Measurements from ENCODE around the gene OSBP. TPM values are rescaled to one million over a fixed set of nuclear protein-coding genes. Genes with fewer than 3 reads are reported as not detected.
"Not testable (repeated sequence)": the region's sequence is repeated elsewhere in the genome, so short reads cannot be mapped to it uniquely, and the experiment has no call there.

OSBP gene
- total RNA-seq, 2 donors from 2014 or later, result 24.8 to 25.7 TPM

DNA sequence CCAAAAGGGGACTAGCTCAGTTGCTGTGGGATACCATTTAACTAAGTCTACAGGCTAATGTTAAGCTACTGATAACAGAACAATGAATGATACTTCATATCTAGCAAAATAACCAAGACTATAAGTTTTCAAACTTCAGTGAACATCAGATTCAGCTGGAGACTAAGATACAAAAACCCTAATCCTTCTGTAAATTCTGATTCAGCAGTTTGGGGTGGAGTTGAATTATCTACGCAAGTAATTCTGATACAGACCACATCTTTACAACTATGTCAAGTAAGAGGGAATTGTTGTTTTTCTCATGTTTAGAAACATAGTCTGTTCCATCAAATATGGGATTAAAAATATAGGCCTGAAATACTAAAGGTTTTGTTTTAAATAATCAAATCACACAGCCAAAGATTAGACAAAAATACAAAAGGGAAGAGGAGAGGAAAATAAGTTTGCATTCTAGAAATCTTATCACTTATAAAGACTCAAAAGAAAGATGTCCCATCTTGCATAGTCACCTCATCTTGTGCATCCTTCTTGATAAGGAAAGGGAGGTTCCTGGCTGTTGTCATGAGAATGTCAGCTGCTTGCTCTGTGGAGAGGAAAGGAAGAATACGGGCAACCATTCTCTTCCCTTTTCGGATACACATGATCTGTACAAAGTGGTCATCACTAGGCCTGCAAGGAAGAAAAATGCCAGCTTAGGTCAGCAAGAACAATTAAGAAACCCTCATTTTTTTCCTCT is 31.8 kb upstream of the OSBP start:
- TF ChIP-seq CTCF (IDR thresholded peaks at IDR 0.05), result no peak
- Histone ChIP-seq H3K36me3 (peaks cover 89% of the 10 kb centered on the region), H3K4me1 (no peaks in the 10 kb centered on the region), H3K27me3 (no peaks in the 10 kb centered on the region), H3K27ac (no peak overlapping the region), H3K9me3 (no peaks in the 10 kb centered on the region), H3K4me3 (no peak overlapping the region)
- DNase-seq (ENCODE audit: low spot score), result no peak

DNA sequence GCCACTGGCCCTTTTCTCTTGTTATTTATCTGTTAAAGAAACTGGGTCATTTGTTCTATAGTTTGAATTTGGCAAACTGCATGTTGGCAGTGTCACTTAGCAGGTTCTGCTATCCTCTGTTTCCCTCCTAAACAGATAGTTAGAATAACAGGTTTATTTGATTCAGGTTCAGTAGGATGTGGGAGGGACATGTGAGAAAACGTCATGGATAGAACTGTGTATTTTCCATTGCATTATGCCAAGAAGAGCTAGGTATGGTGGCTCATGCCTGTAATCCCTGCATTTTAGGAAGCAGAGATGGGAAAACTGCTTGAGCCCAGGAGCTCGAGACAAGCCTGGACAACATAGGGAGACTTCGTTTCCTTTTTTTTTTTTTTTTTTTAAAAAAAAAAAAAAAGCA is 29.0 kb upstream of the OSBP start:
- Histone ChIP-seq H3K4me1 (no peaks in the 10 kb centered on the region), H3K9me3 (no peaks in the 10 kb centered on the region), H3K27me3 (no peaks in the 10 kb centered on the region), H3K36me3 (peaks cover 90% of the 10 kb centered on the region), H3K4me3 (no peak overlapping the region), H3K27ac (no peak overlapping the region)
- no peak for TF ChIP-seq CTCF (IDR thresholded peaks at IDR 0.05)
- no peak for DNase-seq (ENCODE audit: low spot score)

DNA sequence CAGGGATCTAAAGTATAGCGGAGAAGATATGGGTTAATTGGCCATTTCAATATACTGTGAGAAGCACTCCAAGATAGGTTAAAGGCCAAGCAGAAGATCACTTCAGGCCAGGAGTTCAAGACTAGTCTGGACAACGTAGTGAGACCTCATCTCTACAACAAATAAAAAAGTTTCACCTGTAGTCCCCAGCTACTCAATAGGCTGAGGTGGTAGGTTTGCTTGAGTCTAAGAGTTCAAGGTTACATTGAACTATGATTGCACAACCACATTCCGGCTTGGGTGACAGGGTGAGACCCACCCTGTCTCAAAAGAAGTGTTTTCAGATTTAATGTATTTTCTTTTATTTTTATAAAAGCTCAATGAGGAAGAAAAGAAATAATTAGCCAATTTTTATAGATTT is 27.8 kb upstream of the OSBP start:
- H3K4me1 ChIP-seq, result no peaks in the 10 kb centered on the region
- no peaks in the 10 kb centered on the region for H3K27me3 ChIP-seq
- DNase-seq (ENCODE audit: low spot score), result no peak
- H3K27ac ChIP-seq, result no peak overlapping the region
- H3K9me3 ChIP-seq, result no peaks in the 10 kb centered on the region
- TF ChIP-seq CTCF (IDR thresholded peaks at IDR 0.05), result no peak
- no peak overlapping the region for H3K4me3 ChIP-seq
- H3K36me3 ChIP-seq, result peaks cover 90% of the 10 kb centered on the region

GRCh38 chr11:59641156-59641555 is 25.6 kb upstream of the OSBP start:
- peaks cover 88% of the 10 kb centered on the region for H3K36me3 ChIP-seq
- no peaks in the 10 kb centered on the region for H3K4me1 ChIP-seq
- TF ChIP-seq CTCF (IDR thresholded peaks at IDR 0.05), result no peak
- no peak overlapping the region for H3K27ac ChIP-seq
- DNase-seq (ENCODE audit: low spot score), result no peak
- H3K27me3 ChIP-seq, result no peaks in the 10 kb centered on the region
- H3K9me3 ChIP-seq, result no peaks in the 10 kb centered on the region
- no peak overlapping the region for H3K4me3 ChIP-seq

DNA sequence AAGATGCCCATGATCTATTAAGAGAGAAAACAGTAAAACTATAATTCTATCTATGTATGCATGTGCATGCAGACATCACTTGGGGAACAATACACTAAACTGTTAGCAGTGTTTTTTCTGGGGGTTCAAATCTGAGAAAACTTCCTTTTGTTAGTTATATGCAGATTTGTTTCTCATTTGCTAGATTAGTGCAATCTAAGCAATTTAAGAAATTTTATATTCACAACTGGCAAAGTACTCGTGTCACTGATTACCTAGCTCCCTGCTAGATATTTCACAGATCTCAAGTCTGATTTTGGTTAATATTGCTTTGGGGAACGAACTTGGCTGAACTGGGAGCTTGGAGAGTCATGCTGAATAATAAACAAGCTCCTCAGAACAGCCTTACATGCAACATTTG is 14.9 kb upstream of the OSBP start:
- Histone ChIP-seq H3K4me3 (no peak overlapping the region), H3K9me3 (no peaks in the 10 kb centered on the region), H3K27me3 (no peaks in the 10 kb centered on the region), H3K36me3 (peaks cover 5% of the 10 kb centered on the region), H3K27ac (no peak overlapping the region), H3K4me1 (no peaks in the 10 kb centered on the region)
- no peak for TF ChIP-seq CTCF (IDR thresholded peaks at IDR 0.05)
- DNase-seq (ENCODE audit: low spot score), result no peak

DNA sequence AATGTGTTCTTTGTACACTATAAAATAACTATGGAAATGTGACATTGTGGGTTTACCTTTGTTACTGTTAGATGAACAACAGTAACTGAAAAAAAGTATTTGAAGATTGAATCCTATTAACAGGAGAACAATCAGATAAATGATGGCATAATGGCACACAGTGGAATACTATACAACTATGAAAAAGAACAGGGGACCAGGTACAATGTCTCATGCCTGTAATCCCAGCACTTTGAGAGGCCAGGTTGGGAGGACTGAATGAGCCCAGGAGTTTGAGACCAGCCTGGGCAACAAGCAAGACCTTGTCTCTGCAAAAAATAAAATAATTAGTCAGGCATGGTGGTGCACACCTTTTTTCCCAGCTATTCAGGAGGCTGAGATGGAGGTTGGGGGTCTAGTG is 14.4 kb upstream of the OSBP start:
- DNase-seq (ENCODE audit: low spot score), result no peak
- no peak overlapping the region for H3K27ac ChIP-seq
- H3K4me3 ChIP-seq, result no peak overlapping the region
- peaks cover under 1% of the 10 kb centered on the region for H3K36me3 ChIP-seq
- H3K4me1 ChIP-seq, result no peaks in the 10 kb centered on the region
- H3K9me3 ChIP-seq, result no peaks in the 10 kb centered on the region
- H3K27me3 ChIP-seq, result no peaks in the 10 kb centered on the region
- no peak for TF ChIP-seq CTCF (IDR thresholded peaks at IDR 0.05)

DNA sequence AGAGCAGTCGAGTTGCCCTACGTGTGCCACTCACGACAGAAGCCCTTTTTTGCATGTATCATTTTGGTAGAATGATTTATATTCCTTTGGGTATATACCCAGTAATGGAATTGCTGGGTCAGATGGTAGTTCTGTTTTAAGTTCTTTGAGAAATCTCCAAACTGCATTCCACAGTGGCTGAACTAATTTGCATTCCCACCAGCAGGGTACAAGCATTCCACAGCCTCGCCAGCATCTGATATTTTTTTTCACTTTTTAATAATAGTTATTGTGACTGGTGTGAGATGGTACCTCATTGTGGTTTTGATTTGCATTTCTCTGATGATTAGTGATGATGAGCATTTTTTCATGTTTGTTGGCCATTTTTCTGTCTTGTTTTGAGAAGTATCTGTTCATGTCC is 11.4 kb upstream of the OSBP start:
- H3K9me3 ChIP-seq; H3K4me1 ChIP-seq; H3K4me3 ChIP-seq; H3K27me3 ChIP-seq; DNase-seq (ENCODE audit: low spot score); H3K36me3 ChIP-seq; H3K27ac ChIP-seq: not testable (repeated sequence)

All from right atrium auricular region (tissue), 2 donors.